ENCODE results near the gene RAI1.

The RAI1 gene

DNA sequence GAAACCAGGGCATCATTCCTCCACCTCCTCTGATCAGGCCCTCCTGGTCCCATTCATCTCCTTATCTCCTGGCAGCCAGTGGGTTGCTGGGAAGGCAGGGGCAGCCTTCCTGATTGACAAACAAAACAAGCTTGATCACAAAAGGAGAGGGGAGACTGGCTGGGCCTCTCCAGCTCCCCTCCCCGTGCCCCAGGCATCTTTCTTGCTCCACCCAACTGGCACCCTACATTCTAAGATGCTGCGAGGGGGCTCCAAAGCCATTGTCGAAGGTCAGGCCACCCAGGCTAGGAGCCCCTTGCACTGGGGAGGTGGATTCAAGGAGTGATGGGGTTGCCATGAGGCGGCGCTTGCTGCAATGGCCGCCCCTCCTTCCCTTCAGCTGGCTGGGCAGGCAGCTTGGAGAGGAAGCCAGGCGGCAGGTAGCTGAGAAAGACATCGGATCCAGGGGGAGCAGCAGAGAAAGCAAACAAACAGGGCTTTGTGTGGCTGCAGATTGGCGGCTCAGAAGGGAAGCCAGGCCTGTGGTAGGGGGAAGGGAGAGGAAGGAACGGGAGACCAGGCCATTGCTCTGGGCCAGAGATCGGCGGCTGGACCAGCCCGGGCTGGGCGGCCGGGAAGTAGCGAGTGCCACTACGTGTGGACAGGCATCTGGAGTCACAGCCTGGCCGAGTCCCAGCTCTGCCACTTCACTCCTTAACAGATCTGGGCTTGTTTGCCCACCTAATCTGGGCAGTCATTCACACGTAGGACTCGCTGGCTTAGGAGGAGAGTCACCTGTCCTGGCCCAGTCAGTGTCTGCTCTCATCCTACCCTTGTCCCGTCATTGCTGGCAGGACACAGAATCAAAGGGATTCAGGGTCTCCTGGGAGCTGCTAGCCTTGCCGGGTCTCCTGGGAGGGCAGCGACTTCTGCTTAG is 12.3 kb downstream of the RAI1 start:
- Histone ChIP-seq H3K36me3 (replicated peaks) (no peaks in the 10 kb centered on the region), H3K27me3 (replicated peaks) (no peaks in the 10 kb centered on the region), H3K4me3 (ENCODE audit: low read depth, low read length) (no peak overlapping the region), H3K27ac (peak overlapping the region; percentile 77)
- in situ Hi-C loops (cut with HindIII; ENCODE audit: low pct_ligation_motif_present, low sequenced_read_pairs) = no loop called here
- TF ChIP-seq, protein P1, sequence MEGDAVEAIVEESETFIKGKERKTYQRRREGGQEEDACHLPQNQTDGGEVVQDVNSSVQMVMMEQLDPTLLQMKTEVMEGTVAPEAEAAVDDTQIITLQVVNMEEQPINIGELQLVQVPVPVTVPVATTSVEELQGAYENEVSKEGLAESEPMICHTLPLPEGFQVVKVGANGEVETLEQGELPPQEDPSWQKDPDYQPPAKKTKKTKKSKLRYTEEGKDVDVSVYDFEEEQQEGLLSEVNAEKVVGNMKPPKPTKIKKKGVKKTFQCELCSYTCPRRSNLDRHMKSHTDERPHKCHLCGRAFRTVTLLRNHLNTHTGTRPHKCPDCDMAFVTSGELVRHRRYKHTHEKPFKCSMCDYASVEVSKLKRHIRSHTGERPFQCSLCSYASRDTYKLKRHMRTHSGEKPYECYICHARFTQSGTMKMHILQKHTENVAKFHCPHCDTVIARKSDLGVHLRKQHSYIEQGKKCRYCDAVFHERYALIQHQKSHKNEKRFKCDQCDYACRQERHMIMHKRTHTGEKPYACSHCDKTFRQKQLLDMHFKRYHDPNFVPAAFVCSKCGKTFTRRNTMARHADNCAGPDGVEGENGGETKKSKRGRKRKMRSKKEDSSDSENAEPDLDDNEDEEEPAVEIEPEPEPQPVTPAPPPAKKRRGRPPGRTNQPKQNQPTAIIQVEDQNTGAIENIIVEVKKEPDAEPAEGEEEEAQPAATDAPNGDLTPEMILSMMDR (IDR thresholded peaks at IDR 0.05; ENCODE audit: low read depth, low read length, missing control alignments) = peak; percentile 4
- DNase-seq = no peak

DNA sequence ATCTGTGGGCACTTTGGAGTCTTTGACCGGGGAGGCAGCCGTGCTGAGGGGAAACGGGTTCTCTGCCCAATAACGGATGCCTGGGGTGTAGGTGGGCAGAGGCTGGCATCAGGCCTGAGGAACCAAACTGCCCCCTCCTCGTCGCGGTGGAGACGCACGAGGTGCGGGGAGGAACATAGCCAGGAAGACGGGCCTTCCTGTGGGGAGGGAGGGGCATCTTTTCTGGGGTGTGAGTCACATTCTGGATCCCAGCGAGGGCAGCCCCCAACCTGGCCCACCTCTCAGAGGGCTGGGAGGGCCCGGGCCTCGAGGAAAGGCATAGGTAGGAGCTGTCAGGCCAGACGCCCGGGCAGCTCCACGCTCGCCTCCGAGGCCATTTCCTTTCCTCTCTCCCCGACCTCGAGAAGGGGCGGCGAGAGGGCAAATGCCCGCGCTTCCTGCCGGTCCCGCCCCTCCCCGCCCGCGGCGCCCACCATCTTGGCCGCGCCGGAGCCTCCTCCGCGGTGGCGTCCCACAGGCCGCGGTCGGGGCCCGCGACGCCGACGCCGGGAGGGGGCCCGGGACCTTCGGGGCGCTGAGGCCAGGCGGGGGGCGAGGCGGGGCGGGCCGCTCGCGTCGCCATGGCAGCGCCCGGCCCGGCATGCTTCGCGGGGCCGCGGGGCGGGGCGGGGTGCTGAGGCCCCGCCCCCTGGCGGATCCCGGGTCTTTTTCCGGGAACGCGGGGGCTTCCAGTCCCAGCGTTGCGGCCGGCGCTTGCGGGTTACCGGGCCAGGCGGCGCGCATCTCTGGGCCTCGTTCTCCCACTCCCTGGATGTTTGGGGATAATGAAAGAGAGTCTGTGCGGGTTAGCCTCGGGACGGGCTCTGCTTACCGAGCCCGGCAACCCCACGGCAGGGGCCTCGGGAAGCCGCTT is 13.2 kb downstream of the RAI1 start:
- Histone ChIP-seq H3K4me3 (ENCODE audit: low read depth, low read length) (peak overlapping the region; percentile 66), H3K36me3 (replicated peaks) (no peaks in the 10 kb centered on the region), H3K27ac (peak overlapping the region; percentile 77), H3K27me3 (replicated peaks) (no peaks in the 10 kb centered on the region)
- peak; percentile 43 for DNase-seq
- TF ChIP-seq, protein P1 (IDR thresholded peaks at IDR 0.05; ENCODE audit: low read depth, low read length, missing control alignments) = no peak
- in situ Hi-C loops (cut with HindIII; ENCODE audit: low pct_ligation_motif_present, low sequenced_read_pairs) = no loop called here

DNA sequence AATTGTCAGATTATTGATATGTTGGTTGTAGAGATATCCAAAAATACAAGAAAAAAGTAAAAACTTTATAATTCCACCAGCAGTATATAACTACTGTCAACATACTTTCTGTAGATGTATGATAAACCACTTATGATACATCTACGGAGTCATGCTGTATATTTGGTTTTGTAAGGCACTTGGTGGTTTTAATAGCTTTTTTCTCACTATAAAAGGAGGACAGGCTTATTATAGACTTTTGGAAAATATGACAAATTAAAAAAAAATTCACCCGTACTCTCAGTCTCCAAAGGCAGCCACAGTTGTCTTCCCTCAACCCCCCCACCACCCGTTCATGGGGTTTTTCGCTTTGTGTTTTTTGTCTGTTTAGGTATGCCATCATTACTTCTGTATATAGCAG is 14.8 kb downstream of the RAI1 start:
- in situ Hi-C loops (cut with HindIII; ENCODE audit: low pct_ligation_motif_present, low sequenced_read_pairs) = no loop called here
- DNase-seq = no peak

DNA sequence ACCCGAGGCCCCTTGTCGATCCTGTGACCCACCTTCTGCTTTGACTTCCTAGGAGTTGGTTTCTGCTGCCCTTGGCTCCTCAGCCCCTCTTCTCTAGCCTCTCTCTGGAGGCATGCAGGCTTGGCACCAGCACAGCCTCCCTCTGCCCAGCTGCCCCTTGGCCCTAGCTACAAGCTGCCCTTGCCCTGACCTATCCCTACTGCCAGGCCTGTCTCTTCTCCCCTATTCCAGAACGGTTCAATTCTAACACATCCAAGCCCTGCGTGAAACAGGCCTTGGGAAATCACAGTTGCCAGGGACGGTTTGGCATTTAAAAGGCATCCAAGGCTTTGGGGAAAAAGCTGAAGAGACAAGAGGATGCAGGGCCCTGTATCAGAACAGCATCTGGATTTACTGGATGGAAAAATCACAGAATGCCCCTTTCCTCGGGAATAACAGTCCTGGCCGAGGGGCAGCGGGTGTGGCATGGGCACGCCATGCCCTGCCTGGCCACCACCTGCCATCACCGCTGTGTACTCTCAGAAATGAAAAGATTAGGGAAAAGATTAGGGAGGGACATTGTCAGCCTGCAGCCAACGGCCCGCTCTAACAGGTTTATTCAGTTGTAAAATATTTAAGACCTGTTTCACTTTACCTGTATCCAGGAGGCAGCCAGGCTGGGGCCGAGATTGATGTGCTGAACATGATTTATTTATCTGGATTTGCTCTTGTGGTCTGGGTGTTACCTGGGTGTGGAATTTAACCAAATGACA is 15.8 kb downstream of the RAI1 start:
- Histone ChIP-seq H3K27ac (no peak overlapping the region), H3K4me3 (ENCODE audit: low read depth, low read length) (no peak overlapping the region)

More for the DNA sequence above, 14.8 kb downstream of the RAI1 start:
- H3K27ac ChIP-seq = no peak overlapping the region
- H3K27me3 ChIP-seq (replicated peaks) = no peaks in the 10 kb centered on the region
- H3K4me3 ChIP-seq (ENCODE audit: low read depth, low read length) = no peak overlapping the region
- H3K36me3 ChIP-seq (replicated peaks) = no peaks in the 10 kb centered on the region
- TF ChIP-seq, protein P1 (IDR thresholded peaks at IDR 0.05; ENCODE audit: low read depth, low read length, missing control alignments) = no peak

DNA sequence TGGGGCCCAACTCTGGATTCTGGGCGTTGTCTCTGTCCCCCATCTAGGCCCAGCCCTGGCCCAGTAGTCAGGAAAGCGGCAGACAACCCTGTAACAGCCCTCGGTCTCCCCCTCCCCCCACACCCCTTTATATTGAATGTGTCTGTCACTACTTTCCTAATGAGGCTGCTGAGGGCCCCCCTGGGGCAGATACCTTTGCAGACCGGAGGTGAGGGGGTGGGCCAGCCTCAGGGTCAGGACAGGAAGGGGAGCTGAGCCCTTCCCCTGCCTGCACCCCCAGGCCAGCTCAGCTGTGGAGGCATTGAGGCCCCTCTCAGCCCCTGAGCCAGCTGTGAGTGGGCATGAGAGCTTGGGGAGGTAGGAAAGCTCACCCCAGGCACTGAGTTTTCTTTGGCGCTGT is 17.1 kb downstream of the RAI1 start:
- no peak for DNase-seq

More for the DNA sequence above, 15.8 kb downstream of the RAI1 start:
- TF ChIP-seq, protein P1 (IDR thresholded peaks at IDR 0.05; ENCODE audit: low read depth, low read length, missing control alignments) = no peak
- H3K27me3 ChIP-seq (replicated peaks) = no peaks in the 10 kb centered on the region
- H3K36me3 ChIP-seq (replicated peaks) = no peaks in the 10 kb centered on the region
- no peak for DNase-seq
- in situ Hi-C loops (cut with HindIII; ENCODE audit: low pct_ligation_motif_present, low sequenced_read_pairs) = no loop called here

More for the DNA sequence above, 17.1 kb downstream of the RAI1 start:
- no peak overlapping the region for H3K4me3 ChIP-seq (ENCODE audit: low read depth, low read length)
- in situ Hi-C loops (cut with HindIII; ENCODE audit: low pct_ligation_motif_present, low sequenced_read_pairs) = no loop called here
- H3K27me3 ChIP-seq (replicated peaks) = no peaks in the 10 kb centered on the region
- H3K27ac ChIP-seq = no peak overlapping the region
- no peaks in the 10 kb centered on the region for H3K36me3 ChIP-seq (replicated peaks)
- TF ChIP-seq, protein P1 (IDR thresholded peaks at IDR 0.05; ENCODE audit: low read depth, low read length, missing control alignments) = no peak
